Rectal smooth muscle tissue (tissue), 1 donor: ENCODE results near the gene NOBOX.
"Not testable (repeated sequence)": the region's sequence is repeated elsewhere in the genome, so short reads cannot be mapped to it uniquely, and the experiment has no call there.

ENCODE experiments used
- H3K27ac ChIP-seq: one replicate; pipeline ENCODE4 v1.7.0; 2013; ENCODE audit warnings: low read depth, low read length, inconsistent platforms
- H3K27me3 ChIP-seq: one replicate; pipeline ENCODE4 v1.7.0; 2013; ENCODE audit warnings: low read length; ENCODE audit not compliant: control insufficient read depth, insufficient read depth
- H3K36me3 ChIP-seq: one replicate; pipeline ENCODE4 v1.7.0; 2013; ENCODE audit warnings: low read length; ENCODE audit not compliant: control insufficient read depth, insufficient read depth
- H3K4me1 ChIP-seq: one replicate; pipeline ENCODE4 v1.7.0; 2013; ENCODE audit warnings: low read length; ENCODE audit not compliant: control insufficient read depth, insufficient read depth
- H3K4me3 ChIP-seq: one replicate; pipeline ENCODE4 v1.7.0; 2013; ENCODE audit warnings: low read length
- H3K9ac ChIP-seq: one replicate; pipeline ENCODE4 v1.7.0; 2013; ENCODE audit warnings: low read length

Gene NOBOX

DNA sequence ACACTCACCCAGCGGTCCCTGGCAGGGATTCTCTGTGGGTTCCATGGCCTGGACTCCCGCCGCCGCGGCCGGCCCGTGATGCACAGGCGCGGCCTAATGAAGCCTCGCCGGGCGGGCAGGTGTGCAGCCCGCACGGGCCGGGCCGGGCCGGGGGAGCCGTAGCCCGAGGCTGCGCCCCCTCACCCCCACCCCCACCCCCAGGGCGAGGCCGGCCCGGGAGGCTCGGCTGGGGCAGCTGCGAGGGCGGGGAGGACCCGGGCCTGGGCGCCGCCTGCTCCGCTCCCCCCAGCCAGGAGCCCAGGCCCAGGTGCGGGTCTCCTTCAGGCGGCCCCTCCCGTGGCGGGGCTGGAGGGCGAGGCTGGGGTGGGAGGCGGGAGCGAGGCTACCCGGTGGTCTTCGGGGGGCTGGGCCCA, at the start of gene NOBOX:
Gene NOBOX, minus strand, starts transcription at position 45 of the 413 bp plus-strand sequence.
- Histone ChIP-seq H3K4me3 (no peak within 1 kb of the TSS), H3K27me3 (no peaks in the 10 kb centered on the region), H3K4me1 (peaks cover 6% of the 10 kb centered on the region), H3K9ac (no peak within 1 kb of the TSS), H3K36me3 (no peaks in the 10 kb centered on the region), H3K27ac (no peak within 1 kb of the TSS)

DNA sequence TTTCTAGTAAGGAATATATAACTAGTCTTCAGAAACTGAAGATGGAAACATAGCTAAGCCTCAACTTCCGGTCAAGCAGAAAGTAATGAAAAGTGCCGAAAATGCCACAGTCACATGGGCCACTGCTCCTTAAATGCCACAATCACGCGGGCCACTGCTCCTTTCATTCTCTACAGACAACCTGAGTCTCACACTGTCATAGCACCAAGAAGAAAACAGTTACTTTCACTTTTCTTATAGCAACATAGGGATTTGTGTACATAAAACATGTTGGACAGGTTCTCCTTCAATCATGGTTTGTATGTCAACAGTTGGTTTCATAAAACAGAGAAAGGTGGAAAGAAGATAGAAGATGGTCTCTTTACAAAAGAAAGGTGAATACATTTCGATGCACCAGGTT, 48.6 kb upstream of the NOBOX start:
- Histone ChIP-seq H3K27ac (no peak overlapping the region), H3K36me3 (no peaks in the 10 kb centered on the region), H3K4me1 (no peaks in the 10 kb centered on the region), H3K27me3 (no peaks in the 10 kb centered on the region), H3K9ac (no peak overlapping the region), H3K4me3 (no peak overlapping the region)

DNA sequence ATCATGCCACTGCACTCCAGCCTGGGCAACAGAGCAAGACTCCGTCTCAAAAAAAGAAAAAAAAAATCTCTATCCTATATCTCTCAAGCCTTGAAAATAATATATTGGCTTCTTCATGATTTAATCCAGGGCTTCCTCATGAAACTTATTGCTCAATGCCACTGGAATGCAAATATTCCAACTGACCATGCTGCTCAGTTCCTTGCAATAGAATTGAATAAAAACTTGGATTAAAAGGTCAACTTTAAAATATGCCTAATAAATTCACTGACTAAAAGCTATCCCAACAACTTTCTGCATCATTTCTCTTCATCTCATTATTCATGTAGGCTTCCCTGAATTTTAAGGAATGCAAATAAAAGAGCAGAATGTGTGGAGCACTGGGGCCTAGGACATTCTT, 42.1 kb upstream of the NOBOX start:
- H3K9ac ChIP-seq = no peak overlapping the region
- H3K27ac ChIP-seq = no peak overlapping the region
- no peaks in the 10 kb centered on the region for H3K36me3 ChIP-seq
- H3K4me3 ChIP-seq = no peak overlapping the region
- H3K4me1 ChIP-seq = no peaks in the 10 kb centered on the region
- H3K27me3 ChIP-seq = no peaks in the 10 kb centered on the region

DNA sequence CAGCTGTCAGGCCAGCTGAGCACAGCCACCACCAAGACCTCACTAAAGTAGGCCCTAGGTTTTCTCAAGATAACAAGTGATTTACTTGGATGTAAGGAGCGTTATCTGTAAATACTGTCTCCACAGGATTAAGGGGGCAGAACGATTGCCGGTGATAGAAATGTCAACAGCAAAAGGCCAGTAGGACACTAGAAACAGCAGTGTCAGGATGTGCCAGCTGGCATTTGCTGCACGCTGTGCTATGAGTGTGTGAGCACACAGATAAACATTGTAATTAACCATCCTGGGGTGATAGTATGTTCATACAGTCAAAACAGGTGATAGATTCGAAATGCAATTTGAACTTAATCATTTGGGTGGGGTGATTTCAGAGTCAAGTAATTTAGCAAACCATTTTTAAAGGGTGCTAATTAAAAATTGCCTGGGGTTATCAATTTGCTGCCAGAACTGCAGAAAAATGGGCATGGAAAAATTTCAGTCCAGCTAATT, 36.3 kb upstream of the NOBOX start:
- H3K9ac ChIP-seq = no peak overlapping the region
- H3K4me3 ChIP-seq = no peak overlapping the region
- H3K4me1 ChIP-seq = no peaks in the 10 kb centered on the region
- no peak overlapping the region for H3K27ac ChIP-seq
- H3K27me3 ChIP-seq = no peaks in the 10 kb centered on the region
- H3K36me3 ChIP-seq = no peaks in the 10 kb centered on the region

DNA sequence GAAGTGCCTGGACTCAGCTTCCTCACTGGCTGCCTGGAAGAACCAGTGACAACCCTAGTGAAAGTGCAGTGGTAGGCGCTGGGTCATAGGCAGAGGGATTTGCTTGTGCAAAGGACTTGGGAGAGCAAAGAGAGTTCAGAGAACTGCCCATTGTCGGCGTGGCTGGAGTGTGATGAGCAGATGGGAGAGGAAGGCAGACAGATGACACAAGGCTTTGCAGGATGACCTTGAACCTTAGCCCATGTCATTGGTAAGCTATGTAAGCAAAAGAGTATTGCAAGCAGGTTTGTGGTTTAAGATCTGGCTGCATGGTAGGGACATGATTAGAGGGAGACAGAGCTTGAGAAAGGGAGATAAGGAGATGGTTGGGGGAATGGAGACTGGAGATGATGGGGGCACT, 35.3 kb upstream of the NOBOX start:
- H3K4me3 ChIP-seq = no peak overlapping the region
- no peaks in the 10 kb centered on the region for H3K36me3 ChIP-seq
- H3K27me3 ChIP-seq = no peaks in the 10 kb centered on the region
- H3K9ac ChIP-seq = no peak overlapping the region
- H3K27ac ChIP-seq = no peak overlapping the region
- H3K4me1 ChIP-seq = no peaks in the 10 kb centered on the region

DNA sequence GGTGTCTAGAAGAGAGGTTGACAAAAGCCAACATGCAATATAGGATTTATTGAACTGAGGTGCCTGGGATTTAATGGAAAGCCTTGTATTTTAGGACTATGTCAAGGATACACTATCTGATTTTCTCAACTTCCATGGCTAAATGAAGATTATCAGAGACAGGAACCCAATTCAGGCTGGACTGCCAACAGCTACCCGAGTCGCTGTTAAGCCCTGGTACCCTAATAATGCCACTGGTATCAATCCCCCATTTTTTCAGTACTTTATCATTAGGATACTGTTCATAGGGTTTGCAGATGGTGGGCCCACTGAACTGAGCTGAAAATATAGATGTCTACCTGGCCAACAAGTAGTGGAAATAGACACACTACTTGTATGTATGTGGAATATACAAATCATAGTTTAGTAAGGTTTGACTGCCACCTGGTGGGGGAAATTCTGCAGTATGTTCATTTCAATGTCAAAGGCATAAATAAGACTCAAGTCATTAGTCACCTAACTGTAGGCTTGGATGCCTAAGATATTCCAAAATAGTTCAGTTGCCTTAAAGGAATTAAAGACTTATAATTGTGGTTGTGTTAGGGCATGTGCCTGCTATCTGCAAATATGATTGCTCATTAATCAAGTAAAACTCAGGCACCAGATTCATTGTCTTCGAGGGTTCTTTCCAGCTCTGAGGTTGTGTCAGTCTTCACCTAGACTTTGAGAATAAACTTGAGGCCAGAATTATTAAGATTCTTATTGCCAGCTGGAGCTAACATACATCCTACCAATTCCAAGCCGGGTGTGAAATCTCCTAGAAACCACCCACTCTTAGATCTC, 34.1 kb upstream of the NOBOX start:
- no peak overlapping the region for H3K27ac ChIP-seq
- no peaks in the 10 kb centered on the region for H3K4me1 ChIP-seq
- H3K4me3 ChIP-seq = no peak overlapping the region
- no peaks in the 10 kb centered on the region for H3K36me3 ChIP-seq
- H3K9ac ChIP-seq = no peak overlapping the region
- H3K27me3 ChIP-seq = no peaks in the 10 kb centered on the region

DNA sequence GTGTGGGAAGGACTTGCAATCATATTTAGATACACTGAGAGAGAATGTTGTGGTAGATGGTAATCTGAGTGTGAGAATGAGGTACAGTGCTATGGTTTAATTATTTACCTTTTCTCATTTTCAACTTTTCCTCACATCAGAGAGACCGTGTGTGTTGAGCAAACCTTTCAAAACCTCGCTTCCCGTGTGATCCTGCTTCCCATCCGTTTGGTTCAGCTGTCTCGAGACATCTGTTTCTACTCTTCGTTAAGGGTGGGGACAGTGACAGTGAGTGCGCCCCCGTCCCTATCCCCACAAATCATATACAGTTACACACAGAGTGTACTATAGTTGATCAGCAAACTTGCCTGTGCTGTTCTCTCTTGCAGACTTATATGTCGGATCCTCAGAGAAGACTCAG, 33.0 kb upstream of the NOBOX start:
- H3K27ac ChIP-seq = no peak overlapping the region
- H3K27me3 ChIP-seq = no peaks in the 10 kb centered on the region
- H3K4me3 ChIP-seq = no peak overlapping the region
- H3K9ac ChIP-seq = no peak overlapping the region
- H3K36me3 ChIP-seq = no peaks in the 10 kb centered on the region
- H3K4me1 ChIP-seq = no peaks in the 10 kb centered on the region

DNA sequence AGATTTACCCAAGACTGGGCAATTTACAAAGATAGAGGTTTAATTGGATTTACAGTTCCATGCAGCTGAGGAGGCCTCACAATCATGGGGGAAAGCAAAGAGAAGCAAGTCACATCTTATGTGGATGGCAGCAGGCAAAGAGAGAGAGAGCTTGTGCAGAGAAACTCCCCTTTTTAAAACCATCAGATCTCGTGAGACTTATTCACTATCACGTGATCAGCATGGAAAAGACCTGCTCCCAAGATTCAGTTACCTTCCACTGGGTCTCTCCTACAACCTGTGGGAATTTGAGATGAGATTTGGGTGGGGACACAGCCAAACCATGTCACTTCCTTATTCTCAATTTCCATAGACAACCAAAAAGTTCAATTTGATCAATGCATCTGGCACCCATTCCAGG, 24.9 kb upstream of the NOBOX start:
- H3K27ac ChIP-seq = no peak overlapping the region
- H3K9ac ChIP-seq = no peak overlapping the region
- H3K4me3 ChIP-seq = no peak overlapping the region
- no peaks in the 10 kb centered on the region for H3K4me1 ChIP-seq
- no peaks in the 10 kb centered on the region for H3K36me3 ChIP-seq
- H3K27me3 ChIP-seq = no peaks in the 10 kb centered on the region

DNA sequence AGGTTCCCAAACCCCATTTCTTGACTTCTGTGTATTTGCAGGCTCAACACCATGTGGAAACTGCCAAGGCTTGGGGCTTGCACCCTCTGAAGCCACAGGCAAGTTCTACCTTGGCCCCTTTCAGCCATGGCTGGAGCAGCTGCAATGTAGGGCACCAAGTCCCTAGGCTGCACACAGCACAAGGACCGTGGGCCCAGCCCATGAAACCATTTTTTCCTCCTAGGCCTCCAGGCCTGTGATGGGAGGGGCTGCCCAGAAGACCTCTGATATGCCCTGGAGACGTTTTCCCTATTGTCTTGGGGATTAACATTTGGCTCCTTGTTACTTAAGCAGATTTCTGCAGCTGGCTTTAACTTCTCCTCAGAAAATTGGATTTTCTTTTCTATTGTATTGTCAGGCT, 24.0 kb upstream of the NOBOX start:
- H3K27me3 ChIP-seq, H3K4me3 ChIP-seq, H3K9ac ChIP-seq, H3K4me1 ChIP-seq, H3K27ac ChIP-seq, H3K36me3 ChIP-seq: not testable (repeated sequence)

DNA sequence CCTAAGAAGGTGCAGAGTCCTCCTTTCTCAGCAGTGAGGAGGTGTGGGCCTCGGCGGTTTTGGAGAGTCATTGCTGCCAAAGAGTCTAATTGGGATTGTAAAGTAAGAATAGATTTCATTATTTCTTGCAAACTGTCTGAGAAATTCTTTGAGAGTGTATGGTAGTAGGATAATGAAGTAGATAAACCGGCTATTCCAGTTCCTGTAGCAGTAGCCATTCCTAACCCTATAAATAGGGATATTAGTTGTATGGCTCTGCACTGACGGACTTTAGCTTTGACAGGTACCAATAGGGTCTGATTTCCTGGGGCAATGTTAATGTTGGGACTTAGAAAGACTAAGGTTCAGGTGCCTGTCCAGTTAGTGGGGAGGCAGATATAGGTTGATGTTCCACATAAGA, 15.4 kb upstream of the NOBOX start:
- not testable (repeated sequence) for H3K4me3 ChIP-seq, H3K9ac ChIP-seq, H3K27ac ChIP-seq, H3K36me3 ChIP-seq, H3K27me3 ChIP-seq, H3K4me1 ChIP-seq

DNA sequence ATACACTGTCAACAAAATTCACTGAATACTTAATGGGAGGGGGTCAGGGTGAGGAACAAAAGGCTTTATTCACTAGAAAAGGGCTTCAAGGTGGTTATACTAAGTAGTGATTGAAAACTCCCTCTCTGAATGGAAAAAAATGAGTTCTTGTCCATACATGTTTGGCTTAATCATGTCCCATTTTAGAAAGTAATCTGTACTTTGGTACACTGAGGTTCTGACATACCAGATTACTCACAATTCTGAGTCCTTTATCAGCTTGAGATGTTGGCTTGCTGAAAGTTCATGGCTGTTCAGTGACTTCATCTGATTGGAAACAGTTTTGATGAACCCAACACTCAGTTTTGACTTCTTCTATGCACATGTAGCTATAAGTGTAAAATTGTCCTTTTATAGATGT, 12.8 kb upstream of the NOBOX start:
- Histone ChIP-seq H3K9ac (no peak overlapping the region), H3K4me1 (no peaks in the 10 kb centered on the region), H3K4me3 (no peak overlapping the region), H3K27ac (no peak overlapping the region), H3K27me3 (no peaks in the 10 kb centered on the region), H3K36me3 (no peaks in the 10 kb centered on the region)

DNA sequence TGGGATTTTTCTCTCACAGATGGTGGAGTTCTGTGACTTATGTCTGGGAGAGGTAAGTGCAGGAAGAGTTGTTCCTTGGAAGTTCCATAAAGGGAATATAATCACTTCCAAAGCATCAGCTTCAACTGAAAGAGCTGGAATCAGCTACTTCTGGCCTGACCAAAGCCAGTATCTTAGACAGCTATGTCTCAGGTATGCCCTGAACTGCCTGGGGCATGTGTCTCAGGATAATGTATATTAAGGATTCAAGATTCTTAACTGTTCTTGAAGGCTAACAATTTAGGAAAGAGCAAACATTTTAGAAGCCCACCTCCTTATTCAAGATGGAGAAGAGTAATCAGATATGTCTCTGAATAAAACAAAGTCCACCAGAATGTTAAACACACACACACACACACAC, 12.4 kb upstream of the NOBOX start:
- Histone ChIP-seq H3K4me3 (no peak overlapping the region), H3K4me1 (no peaks in the 10 kb centered on the region), H3K27me3 (no peaks in the 10 kb centered on the region), H3K9ac (no peak overlapping the region), H3K36me3 (no peaks in the 10 kb centered on the region), H3K27ac (no peak overlapping the region)

DNA sequence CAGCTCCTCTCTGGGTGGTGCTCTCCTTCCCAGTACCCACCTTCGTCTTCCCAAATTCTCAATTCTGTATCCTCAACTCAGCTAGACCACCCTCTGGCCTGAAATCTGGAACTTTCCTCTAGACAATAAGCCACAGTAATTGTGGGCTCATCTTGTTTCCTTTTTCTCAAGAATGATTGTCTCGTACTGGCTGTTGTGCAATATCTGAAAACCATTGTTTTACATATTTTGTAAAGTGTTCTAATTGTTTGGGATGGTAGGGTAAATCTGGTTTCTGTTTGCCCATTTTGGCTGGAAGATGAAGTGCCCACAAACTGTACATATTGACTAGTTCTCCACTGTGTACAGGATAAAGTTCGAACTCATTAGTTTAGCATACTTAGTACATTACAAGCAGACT, 11.3 kb upstream of the NOBOX start:
- no peak overlapping the region for H3K27ac ChIP-seq
- H3K4me3 ChIP-seq = no peak overlapping the region
- H3K27me3 ChIP-seq = no peaks in the 10 kb centered on the region
- no peaks in the 10 kb centered on the region for H3K4me1 ChIP-seq
- no peaks in the 10 kb centered on the region for H3K36me3 ChIP-seq
- H3K9ac ChIP-seq = no peak overlapping the region
